HPDE6-E6E7 (cell line): Measurements from ENCODE around the gene CD83.

Experiments used
- DNase-seq: peaks from one replicate; pipeline ENCODE4 v3.0.0; 2011; ENCODE audit warnings: missing footprints; ENCODE audit errors: extremely low spot score

Gene CD83

GRCh38 chr6:14123386-14124111 is 6.0 kb downstream of the CD83 start:
- no peak for DNase-seq

GRCh38 chr6:14125346-14125745 is 7.8 kb downstream of the CD83 start:
- DNase-seq = no peak

GRCh38 chr6:14126191-14126590 is 8.6 kb downstream of the CD83 start:
- DNase-seq = no peak

- no peak for DNase-seq
Observed at GRCh38 chr6:14127611-14128010, 10.0 kb downstream of the CD83 start.

GRCh38 chr6:14128012-14128411 is 10.4 kb downstream of the CD83 start:
- no peak for DNase-seq

DNA sequence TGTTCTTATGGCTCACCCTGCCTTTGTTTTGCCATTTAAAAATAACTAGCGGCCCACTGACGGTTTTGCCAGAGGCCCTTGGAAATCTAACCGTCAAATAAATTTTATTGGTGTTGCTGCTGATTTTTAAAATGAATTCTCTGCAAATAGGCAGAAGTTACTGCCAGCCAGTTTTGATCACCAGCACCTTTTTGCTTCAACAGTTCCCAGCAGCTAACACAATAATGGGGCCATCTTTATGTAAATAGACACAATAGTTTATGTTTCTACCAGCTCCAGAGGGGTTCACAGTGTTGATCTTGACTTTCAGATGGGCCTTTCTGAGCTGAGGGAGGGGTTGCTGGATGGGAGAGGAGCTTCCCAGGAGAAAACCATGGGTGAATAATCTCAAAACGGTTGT is 11.2 kb downstream of the CD83 start:
- DNase-seq = no peak

GRCh38 chr6:14129575-14129974 is 12.0 kb downstream of the CD83 start:
- peak; percentile 54 for DNase-seq

DNA sequence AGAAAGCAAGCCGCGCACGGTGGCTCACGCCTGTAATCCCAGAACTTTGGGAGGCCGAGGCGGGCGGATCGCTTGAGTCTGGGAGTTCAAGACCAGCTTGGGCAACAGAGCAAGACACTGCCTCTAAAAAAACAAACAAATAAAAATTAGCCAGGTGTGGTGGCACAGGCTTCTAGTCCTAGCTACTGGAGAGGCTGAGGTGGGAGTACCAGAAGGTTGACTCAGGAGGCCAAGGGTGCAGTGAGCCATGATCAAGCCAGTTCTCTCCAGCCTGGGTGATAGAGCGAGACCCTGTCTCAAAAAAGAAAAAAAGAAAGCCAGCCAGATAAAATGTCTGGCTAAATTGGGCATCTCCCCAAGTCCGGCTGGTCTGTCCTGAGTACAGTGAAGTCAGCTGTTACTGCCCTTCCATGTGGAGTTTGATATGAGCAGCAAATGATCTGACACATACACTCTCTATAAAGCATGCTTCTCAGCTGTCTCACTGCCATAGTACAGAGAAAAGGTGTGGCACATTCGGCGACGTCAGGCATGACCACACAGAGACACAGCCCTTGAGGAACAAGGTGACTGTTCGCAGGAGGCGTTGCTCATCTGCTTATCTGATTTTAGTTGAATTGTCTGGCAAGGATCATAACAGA is 13.0 kb downstream of the CD83 start:
- peak; percentile 21 for DNase-seq

GRCh38 chr6:14131579-14131978 is 14.0 kb downstream of the CD83 start:
- DNase-seq = no peak

DNA sequence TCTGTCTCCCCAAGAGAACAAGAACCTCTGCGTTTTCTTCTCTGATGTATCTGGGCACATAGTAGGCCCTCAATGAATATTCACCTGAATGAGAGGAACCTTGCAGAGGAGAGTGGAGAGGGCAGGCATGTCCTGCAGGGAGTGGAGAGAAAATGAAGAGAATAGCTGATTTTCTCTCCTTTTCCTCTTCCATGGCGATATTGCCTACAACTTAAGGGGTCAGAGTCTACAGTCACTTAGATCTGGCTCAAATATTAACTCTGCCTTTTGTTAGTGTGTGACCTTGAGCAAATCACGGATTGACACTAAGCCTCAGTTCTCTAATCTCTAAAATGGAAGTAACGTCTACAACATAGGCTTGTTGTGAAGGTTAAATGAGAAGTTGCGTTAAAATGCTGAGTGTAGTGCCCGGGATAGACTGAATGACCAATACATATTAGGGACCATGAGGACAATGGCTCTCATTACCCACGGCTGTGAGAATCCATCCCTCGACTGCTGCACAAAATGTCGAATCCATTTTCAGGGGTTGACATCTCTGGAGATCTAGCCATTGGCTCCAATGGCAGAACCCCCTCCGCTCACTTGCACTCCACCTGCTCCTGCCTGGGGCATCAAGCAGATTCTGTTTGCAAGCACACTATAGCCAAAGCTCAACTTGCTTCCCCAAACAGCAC is 14.8 kb downstream of the CD83 start:
- no peak for DNase-seq

DNA sequence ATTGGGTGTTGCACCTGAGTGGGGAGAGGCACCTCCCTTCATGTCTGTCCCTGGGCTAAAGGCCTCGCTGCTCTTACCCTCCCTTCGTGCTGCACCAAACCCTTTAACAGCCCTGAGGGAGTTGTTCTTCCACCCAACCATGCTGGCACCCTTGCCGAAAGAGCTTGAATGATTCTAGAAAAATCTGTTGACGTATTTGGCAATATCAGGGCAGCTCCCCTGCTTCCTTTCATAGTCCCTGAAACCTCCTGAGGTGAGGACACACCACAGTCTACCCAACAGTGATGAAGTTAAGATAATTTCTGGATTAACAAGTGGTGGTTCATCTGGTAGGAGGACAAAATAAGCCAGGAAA is 15.3 kb downstream of the CD83 start:
- DNase-seq = no peak

GRCh38 chr6:14134211-14134910 is 16.8 kb downstream of the CD83 start:
- no peak for DNase-seq

- DNase-seq = no peak
Observed at GRCh38 chr6:14135893-14136539, 18.4 kb downstream of the CD83 start.

GRCh38 chr6:14138701-14139215 is 21.2 kb downstream of the CD83 start:
- no peak for DNase-seq

- DNase-seq = no peak
Observed at GRCh38 chr6:14141351-14142062, 23.9 kb downstream of the CD83 start.

DNA sequence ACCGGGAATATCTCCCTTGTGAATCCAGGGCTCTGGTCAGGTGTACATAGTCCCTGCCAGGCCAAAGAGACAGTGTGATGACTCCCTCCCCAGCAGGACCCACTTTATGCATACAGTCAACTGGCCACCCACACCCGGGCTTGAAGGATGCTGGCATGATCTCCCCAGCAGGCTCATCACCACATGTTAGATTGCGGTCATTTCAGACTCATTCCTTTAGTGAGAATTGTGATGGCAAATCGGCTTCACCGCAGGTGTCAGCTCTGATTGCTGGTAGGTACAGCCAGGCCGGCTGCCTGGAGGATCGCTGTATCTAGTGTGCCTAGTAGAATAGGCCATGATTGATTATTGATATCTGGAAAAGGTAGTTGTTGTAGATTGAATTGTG is 24.5 kb downstream of the CD83 start:
- DNase-seq = no peak

DNA sequence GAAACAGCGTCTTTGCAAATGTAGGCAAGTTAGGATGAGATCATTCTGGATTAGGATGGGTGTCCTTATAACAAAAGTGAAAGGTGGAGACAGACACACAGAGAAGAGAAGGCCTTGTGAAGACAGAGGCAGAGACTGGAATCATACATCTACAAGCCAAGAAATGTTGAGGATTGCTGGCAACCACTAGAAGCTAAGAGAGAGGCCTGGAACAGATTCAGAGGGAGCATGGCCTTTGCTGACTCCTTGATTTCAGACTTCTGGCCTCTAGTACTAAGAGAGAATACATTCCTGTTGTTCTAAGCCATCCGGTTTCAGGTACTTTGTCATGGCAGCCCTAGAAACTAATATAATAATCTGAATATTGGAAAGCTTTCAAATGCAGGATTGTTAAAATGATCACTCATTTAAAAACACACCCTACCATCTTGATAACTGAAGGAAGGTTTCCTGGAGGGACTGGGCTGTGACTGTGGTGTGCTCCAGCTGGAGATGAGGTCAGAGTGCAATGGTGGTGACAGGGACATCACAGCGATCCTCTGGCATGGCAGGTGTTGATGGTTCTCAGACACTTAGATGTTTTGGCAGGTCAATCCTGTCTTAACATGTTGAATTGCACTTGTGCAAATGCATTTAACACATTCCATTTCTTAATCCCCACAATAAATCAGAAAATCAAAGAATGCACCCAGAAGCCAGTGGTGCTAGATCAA is 25.1 kb downstream of the CD83 start:
- no peak for DNase-seq

- DNase-seq = no peak
Observed at GRCh38 chr6:14143305-14143704, 25.7 kb downstream of the CD83 start.

DNA sequence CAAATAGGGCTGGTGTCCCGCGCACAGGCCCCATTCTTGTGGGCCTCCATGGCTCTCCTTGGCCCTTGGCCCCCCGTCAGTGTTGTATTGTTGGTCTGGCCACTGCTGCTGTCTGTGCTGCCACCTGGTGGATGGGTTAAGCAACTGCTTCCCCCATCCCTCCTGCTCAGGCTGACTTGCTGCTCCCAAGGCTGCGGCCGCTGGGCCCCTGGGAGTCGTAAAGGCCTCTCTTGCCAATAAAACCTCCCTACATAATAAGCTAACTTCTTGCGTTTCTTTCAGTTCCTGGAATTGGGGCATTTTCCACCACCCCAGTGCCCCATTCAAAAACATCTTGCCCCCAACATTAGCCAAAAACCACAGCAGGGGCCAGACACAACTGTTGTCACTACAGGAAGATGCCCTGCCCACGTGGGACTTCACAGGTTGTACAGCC is 27.1 kb downstream of the CD83 start:
- peak; percentile 85 for DNase-seq

GRCh38 chr6:14146506-14147096 is 29.0 kb downstream of the CD83 start:
- DNase-seq = no peak
